GM18868 (cell line): ENCODE data around the gene CRIP2.

Experiments used
- ATAC-seq: cut with Tn5 transposase; IDR thresholded peaks from one replicate; pipeline ENCODE4 v1.9.1; 2021; ENCODE audit warnings: mild to moderate bottlenecking, moderate library complexity; ENCODE audit not compliant: unreplicated experiment

CRIP2 gene

DNA sequence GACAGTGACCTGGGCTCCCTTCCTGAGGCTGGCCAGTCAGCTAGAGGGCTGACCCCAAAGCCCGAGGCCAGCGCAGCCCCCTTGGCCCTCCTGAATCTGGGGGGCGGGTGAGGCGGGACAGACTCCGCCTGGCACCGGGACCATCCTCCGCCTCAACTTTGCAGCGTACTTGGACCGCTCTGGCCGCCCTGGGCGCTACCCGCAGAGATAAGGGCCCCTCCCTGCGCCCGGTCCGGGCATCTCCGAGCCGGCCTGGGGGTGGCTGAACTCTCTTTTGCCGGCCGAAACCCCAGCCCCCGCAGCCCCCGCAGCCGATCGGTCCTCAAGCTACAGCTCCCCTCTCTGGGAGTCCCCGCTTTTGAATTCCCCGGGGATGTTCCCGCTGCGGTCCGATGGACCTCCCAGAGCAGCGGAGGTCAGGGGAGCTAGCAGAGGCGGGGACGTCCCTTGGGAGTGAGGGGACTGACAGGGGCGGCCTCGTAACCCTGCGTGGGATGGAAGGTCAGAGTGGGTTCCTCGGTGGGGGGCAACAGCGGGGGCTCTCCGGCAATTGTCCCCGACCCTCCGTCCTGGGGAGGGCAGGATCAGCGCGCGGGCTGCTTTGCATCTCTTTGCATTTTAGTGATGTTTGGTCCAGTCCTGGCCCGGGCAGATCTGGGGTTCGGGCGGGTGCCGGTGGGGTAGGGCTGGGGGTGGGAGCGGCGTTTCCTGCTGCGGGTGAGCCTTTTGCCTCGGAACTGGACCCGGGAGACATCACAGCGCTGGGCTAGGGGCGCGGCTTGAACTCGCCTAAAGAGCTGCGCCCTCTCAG is 11.7 kb downstream of the CRIP2 start, which contains the start of gene CRIP1:
CRIP1 (plus strand) TSS at position 724 of the 811 bp plus-strand sequence. CDS start 374 bp downstream, outside the sequence.
- ATAC-seq, result no peak

DNA sequence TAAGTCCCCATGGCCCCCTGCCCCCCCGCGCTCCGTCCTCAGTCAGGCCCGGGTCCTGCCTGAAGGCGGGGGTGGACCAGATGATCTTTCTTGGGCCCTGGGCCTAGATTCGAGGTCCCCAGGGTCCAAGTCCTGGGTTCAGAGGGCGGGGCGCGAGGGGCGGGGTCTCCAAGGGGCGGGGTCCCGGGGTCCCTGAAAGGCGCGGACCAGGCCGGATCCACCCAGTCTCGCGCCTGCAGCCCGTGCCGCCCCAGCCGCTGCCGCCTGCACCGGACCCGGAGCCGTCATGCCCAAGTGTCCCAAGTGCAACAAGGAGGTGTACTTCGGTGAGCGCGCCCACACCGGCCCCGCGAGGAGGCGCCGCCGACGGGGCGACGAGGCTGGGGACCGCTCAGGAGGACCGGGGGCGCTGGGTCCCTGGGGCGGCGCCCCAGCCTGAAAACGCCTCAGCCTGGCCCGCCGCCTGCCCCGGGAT is 12.4 kb downstream of the CRIP2 start:
- ATAC-seq, result no peak

DNA sequence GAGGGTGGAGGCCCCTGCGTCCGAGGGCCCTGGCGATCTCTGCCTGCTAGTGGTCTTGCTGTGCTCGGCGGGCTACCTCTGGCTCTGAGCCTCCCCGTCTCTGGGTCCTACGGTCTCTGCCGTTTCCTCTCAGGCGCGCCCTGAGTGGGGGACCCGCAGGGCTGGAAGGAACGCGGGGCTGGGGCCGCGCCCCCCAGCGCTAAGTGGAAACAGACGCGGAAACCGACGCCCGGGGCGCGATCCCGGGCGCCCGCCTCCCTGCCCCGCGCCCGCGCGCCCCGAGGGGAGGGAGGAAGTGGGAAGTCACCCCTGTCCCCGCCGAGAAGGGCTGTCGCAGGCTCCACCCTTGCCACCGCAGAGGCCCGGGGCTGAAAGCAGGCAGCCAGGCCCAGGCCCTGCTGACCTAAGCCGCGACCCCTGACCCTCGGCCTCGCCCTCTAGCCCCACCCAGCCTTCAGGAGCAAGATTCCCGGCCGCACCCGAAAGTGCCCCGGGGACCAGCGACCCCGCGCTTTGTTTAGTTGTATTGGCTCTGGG is 12.9 kb downstream of the CRIP2 start:
- ATAC-seq, result no peak

DNA sequence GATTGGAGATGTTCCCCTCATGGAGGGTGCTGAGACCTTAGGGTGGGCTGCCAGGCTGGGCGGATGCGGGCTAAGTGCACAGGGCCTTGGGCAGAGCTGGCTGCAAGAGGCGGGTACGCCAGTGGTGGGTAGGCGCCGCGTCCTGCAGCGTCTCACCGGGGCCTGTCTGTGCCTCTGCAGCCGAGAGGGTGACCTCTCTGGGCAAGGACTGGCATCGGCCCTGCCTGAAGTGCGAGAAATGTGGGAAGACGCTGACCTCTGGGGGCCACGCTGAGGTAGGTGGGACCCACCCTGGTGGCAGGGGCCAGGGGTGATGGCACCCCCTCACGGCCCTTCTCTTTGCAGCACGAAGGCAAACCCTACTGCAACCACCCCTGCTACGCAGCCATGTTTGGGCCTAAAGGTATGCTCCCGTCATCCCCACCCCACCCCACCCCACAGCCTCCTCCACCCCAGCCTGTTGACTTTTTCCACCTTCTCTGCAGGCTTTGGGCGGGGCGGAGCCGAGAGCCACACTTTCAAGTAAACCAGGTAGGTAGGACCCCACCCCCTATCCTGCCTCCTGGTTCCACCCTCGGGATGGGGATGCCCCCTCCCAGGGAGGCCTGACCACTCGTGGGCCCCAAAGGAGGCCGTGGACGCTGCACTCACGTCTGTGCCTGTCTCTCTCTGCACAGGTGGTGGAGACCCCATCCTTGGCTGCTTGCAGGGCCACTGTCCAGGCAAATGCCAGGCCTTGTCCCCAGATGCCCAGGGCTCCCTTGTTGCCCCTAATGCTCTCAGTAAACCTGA is 13.6 kb downstream of the CRIP2 start:
- no peak for ATAC-seq

DNA sequence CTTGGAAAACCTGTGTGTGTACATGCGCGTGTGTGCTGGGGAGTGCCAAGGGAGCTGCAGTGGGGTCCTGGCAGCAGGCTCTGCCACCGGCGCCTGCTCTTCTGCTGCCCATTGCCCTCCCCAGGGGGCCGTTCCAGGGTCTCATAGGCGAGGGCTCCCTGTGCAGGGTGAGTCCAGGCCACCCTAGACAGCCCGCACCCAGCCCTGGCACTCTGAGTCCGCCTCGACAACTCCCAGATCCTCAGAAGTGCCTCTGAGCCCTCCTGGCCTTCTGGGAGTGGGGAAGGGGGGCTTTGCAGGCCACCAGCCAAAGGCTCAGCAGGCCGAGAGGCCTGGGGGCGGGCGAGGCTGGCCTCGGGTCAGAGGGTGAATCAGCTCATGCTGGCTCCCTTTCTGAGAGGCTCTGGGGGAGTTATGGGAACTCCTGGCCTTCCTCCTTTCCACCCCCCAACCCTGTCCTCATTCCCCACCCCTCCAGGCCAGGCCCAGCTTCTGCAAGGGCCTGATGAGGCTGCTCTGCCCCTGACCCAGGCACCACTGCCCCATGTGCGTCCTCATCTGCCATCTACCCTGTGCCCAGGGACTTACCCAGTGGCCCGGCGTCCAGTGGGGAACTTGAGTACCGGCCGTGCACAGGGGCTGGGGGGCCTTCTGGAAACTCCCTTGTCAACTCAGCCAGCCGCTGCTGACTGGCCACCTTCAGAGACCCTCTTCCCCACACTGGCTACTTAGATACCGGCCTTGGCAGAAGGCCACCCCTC is 14.3 kb downstream of the CRIP2 start:
- no peak for ATAC-seq

DNA sequence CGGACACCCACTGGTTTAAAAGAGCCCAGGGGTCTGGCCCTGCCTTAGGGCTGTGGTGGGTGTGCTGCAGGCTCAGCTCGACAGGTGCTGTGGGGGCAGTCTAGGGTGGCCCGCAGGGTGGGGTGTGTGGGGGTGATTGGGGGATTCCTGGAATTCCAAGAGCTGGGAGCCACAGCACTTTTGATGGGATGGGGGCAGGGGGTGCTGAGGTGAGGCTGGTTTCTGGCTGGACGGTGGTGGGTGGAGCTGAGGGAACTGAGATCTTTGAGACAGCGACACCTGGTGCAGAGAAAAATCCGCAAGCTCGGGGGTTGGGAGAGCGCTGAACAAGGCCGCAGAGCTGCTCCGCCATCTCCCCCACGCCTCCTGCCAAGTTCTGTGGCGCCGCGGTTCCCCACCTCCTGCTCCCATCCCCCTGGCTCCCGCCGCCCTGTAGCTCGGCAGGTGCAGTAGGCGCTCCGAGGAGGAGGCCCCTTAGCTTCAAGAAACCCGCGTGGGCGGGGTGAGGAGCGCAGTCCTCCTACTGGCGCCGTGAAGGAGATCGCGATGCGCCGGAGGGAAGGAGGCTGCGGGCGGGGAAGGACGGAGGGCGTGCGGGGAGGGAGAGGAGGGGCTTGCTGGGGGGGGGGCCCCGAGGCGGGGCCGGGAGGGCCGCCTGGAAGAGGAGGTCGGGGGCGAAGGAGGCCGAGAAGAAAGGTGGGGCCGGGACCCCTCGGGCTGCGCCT is 15.1 kb downstream of the CRIP2 start:
- ATAC-seq, result no peak

DNA sequence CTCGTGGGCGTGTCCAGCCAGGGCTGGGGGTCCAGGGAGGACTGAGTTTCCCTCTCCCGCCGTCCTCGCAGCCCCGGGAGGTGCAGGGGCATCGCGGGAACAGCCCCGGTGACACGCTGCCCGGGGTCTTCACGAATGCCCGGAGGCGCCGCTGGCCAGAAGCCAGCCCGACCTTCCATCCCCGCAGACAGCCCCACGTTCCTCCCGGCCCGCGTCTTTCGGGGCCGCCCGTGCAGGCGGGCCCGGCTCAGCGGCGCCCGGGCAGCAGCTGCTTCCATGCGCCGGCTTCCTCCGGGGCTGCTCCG is 15.6 kb downstream of the CRIP2 start:
- no peak for ATAC-seq

DNA sequence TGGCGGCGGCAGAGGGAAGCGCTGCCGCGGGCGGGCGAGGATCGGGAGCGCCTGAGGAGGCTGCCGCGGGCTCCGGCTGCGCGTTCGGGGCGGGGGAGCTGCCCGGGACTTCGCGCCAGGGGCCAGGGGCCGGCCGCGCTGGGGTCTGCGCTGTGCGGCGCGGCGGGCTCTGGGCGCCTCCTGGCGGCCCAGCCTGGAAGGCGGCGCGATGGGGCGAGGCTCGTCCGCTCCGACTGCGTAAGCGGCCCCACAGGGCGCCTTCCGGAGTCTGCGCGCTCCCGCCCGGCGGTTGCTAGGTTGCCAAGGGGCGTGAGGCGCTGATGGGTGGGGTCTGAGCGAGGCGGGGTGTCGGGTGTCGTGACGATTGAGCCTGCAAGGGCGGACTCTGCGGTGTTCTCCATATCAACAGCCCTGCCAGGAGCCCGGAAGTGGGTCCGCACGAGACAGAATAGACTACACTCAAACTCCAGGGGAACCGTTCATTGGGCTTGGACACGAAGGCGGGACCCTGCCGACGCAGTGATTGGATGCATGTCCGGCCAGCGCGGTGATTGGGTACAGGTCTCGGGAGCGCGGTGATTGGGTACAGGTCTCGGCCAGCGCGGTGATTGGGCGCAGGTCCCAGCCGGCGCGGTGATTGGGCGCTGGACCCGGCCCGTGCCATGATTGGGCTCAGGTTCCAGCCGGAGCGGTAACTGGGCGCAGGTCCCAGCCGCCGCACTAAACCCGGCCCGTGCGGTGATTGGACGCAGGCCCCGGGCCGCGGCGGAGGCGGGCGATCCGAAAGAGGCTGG is 16.1 kb downstream of the CRIP2 start, which contains the start of gene TEDC1:
TEDC1 (plus strand) TSS at position 675 of the 794 bp plus-strand sequence. CDS start 130 bp downstream, outside the sequence.
- ATAC-seq, result peak; percentile 74

DNA sequence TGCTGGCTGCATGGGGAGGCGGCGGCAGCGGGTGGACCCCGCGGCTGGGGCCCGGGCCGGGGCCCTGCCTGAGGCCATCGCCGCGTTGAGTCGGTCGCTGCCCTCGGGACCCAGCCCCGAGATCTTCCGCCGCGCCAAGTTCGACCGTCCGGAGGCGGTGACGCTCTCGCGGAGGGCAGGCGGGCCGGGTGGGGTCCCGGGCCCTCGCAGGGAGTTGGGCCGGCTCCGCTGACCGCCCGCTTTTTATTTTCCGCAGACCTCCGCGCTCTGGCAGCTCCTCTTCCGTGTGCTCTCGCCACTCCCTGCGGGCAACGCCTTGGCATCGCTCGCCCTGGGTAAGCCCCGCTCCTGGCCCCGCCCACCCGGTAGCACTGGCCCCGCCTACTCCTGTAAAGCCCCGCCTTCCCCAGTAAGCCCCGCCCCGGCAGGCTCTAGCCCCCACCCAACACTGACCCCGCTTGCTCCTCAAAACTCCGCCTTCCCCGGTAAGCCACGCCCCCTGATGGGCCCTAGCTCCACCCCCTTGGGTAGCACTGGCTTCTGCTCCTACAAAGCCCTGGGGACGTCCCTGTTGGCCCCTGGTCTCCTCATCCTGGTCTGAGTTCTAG is 16.8 kb downstream of the CRIP2 start:
- ATAC-seq, result no peak

DNA sequence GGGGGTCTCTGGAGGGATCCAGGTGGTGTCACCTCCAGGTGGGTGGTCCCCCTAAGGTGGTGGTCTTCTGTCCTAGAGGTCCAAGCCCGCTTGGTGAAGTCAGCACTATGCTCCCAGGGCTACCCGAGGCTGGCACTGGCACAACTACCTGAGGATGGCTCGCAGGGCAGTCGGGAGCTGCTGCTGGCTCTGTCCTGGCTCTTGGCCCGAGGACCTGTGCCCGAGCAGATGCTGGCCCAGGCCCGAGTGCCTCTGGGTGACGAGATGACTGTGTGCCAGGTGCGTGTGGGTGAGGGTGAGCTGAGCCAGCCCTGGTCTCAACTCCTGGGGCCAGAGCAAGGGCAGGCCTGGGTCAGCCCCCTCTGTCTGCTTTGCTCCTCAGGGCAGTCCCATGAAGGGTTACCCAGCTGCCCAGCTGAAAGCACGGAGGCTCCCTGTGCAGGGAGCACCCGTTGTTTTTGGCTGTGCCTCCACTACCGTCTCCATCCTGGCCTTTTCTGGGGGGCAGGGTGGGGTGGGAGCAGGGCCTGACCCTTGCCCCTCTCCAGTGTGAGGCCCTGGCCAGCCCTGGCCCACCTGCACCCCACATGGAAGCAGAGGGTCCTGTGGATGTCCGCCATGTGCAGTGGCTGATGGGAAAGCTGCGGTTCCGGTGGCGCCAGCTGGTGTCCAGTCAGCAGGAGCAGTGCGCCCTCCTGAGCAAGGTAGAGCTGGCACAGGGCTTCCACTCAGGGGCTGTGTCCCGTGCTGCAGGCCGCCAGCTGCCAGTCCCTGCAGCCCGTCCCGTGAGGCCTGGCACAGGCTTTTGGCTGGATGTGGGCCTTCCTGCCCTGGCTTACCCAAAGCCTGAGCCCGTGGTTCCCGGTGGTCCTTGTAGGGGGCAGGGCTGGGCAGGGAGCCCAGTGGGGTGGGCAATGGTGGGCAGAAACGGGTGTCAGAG is 17.7 kb downstream of the CRIP2 start:
- ATAC-seq, result no peak

DNA sequence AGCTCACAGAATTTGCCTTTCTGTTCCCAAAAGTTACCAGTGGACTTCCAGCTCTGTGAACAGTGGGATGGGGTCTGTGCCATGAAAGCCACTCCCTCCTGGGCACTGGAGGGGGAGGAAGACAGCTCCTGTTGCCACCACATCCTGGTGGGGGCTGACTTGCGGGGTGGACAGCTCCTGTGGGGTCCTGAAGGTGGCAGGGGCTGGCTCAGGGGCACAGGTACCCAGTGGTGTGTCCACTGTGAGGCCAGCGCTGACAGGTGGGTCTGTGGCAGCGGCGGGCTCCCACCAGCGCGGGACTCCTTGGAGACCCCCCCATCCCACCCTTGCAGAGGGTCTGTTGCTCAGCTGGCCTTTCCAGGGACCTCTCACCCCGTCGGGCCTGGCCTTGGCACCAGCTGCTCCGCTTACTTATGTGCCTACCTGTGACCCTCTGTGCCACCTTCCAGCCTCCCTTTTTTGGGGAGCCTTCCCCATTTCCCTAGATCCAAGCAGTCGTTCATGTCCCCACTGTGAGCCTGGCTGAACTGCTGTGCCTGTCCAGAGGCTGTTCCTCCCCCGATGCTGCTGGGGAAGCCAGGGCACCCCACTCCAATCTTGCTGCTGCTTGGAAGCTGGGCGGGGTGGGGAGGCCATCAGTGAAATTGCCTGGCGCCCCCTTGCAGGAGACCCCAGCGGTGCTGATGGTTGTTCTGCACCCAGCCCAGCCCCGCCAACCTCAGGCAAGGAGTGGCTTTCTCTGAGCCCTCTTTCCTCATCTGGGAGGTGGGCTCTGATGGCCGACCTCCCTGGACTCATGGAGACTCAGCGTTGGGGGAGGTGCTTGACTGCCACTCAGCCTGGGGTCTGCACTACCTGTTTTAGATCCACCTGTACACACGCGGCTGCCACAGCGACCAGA is 18.6 kb downstream of the CRIP2 start:
- ATAC-seq, result no peak

DNA sequence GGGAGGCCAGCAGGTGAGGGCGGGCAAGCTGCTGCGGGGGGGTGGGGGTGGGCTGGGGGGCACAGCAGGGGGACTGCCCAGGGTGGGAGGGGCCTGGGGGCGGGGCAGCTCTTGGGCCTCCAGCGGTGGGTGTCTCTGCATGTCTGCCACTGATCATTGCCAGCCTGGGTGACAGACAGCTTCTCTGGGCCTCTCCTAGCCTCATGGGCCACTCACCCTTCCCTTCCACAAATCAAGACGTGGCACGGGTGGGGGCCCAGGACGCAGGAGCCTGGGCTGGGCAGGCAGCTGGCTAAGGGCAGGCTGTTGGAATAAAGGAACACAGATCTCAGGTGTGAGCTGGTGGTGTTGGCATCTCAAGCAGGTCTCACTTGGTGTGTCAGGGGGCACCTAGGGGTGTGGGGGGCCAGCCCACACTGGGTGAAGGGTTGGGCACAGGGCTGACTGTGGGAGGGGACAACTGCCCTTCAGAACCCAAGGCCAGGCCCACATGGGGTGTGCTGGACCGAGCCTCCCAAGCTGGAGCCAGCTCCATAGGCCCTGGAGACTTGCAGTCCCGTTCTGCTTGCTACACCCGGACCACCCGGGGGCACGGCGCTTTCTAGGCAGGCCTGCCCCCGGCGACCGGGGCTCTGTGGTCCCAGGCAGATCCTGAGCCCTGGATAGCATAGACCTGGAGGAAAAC is 19.4 kb downstream of the CRIP2 start:
- ATAC-seq, result no peak

DNA sequence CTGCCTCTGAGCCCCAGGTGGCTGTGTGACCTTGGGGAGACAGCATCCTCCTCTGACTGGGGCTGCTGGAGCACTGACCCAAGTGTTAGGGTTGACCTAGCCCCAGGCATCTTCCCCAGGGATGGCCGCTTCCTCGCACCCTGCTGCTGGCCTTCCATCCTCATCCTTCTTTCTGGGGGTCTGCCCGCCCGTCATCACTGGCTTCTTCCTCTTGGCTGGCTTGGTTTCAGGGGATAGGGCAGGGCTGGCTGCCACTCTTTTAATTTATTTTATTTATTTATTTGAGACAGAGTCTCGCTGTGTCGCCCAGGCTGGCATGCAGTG is 19.9 kb downstream of the CRIP2 start:
- no peak for ATAC-seq

DNA sequence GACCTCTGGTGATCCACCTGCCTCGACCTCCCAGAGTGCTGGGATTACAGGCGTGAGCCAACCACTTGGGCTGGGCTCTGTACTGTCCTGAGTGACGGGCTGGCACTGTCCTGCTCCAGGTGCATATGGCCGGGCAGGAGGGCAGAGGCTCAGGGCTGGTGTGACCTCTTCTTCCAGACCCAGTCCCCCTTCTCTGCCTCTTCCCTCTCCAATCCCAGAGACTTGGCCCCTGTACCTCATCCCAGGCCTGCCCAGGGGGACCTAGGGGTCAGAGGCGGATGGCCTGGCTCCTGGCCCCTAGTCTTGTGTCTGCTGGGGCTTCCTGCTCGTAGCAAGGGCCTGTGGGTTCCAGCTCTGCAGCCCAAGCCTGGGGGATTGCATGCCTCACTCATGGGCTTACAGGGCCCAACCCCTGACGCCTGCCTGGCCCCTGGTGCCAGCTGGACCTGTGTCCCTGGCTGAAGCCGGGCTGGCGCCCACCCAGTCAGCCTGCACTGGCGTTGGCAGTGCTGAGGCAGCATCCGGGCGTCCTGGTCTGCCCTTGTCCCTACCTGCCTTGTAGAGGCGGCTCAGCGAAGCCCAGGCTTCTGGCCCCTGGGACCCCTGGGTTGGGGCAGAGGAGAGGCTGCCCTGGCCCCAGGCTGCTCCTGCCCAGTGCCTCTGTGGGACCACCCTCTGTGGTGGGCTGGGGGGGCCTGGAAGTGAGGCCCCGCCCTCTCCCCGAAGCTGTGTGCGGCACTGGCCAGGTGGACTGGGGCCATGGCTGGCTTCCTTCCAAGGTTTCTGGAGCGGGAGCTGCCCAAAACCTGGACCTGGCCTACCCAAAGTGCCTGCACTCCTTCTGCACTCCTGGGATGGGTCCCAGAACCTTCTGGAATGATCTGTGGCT is 20.7 kb downstream of the CRIP2 start:
- ATAC-seq, result no peak

DNA sequence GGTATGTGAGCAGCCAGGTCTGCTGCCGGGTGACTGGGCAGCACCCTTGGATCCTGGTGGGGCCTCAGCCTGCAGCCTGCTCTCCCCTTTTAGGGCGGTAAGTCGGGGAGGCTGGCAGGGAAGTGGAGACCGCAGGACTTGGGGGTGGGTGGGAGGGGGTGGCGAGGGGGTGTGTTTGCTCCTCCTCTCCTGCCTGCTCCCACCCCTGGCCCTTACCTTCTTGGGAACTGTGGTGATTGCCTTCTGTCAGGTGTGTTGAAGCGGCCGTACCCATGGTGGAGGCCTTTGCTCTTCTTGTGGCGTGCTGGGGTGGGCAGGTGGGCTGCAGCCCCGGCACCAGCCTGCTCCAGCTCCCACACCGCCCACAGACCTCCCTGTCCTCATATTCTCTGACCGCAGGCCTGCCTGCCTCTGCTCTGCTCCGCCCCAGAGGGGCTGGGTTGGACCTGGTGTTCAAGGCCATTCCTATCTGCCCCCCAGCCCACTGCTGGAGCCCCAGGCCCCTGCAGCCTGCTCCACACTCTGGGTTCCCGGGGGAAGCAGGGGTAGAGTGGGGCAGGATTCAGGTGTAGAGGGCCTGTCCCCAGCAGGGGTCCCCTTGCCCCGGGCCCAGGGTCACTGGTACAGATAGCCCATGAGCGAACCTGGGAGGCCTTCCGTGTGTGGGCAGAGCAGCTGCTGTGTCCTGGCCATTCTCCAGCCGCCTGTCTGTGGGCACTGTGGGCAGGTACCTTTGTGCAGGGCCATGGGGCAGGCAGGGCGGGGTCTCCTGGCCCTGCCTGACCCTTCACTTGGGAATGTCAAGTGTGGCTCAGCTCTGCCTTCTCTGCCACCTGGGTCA is 21.6 kb downstream of the CRIP2 start:
- ATAC-seq, result no peak
